ENCODE results near the gene ALPI.

DNA sequence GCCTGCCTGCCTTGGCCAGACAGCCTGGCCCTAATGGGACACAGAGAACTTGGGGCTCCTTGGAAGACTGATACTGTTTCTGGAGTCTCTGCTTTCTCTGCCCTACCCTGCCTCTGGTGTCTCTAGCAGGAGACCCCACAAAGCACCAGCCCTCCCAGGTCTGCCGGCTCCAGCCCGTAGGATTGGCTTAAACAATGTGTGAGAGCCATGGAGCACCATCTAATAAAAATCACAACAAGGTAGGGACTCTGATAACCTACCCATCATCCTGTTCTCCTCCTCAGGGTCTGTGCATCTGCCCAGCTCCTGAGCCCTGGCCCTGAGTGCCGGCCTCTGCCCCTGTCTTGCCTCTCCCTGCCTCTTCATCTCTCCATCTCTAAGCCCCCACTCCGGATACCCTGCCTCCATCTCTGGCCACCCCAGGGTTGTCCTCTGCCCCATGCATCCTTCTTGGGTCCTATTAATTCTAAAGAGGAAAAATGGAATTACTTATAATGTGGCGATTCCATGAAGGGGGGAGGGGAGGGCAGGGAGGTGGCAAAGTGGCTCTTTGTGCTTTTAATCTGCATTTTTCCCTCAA lies 32.9 kb downstream of the ALPI start:
- TF ChIP-seq, protein P1, sequence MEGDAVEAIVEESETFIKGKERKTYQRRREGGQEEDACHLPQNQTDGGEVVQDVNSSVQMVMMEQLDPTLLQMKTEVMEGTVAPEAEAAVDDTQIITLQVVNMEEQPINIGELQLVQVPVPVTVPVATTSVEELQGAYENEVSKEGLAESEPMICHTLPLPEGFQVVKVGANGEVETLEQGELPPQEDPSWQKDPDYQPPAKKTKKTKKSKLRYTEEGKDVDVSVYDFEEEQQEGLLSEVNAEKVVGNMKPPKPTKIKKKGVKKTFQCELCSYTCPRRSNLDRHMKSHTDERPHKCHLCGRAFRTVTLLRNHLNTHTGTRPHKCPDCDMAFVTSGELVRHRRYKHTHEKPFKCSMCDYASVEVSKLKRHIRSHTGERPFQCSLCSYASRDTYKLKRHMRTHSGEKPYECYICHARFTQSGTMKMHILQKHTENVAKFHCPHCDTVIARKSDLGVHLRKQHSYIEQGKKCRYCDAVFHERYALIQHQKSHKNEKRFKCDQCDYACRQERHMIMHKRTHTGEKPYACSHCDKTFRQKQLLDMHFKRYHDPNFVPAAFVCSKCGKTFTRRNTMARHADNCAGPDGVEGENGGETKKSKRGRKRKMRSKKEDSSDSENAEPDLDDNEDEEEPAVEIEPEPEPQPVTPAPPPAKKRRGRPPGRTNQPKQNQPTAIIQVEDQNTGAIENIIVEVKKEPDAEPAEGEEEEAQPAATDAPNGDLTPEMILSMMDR (conservative IDR thresholded peaks at IDR 0.05) = no peak
- no peak for TF ChIP-seq EZH2 (IDR thresholded peaks at IDR 0.05; ENCODE audit: low read depth)

All from PC-9 (cell line).